NCI-H2227 (cell line): ENCODE results near the gene DTWD1.
"Not testable (repeated sequence)": the region's sequence is repeated elsewhere in the genome, so short reads cannot be mapped to it uniquely, and the experiment has no call there.

Experiments used
- DNase-seq: peaks from one replicate; lab custom pipeline; 2025; ENCODE audit not compliant: unreplicated experiment; lab: John Stamatoyannopoulos, UW

The DTWD1 gene

DNA sequence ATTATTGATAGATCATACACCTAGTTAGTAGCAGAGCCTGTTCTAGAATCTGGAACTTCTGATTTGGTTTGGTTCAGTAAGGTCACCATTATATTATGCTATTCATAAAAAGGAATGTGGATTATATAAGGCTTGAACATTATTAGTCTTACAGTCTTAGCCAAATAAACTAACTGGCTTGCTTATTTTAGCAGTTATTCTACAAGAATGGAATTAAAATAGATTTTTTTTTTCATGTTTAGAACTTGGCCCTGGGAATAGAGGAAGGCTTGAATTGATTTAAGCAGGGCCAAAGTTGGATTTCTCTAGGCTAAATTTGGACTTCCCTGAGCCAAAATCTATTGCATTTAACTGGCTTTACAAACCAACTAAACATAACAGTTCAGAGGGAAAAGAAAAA is 24.4 kb downstream of the DTWD1 start:
- no peak for DNase-seq

DNA sequence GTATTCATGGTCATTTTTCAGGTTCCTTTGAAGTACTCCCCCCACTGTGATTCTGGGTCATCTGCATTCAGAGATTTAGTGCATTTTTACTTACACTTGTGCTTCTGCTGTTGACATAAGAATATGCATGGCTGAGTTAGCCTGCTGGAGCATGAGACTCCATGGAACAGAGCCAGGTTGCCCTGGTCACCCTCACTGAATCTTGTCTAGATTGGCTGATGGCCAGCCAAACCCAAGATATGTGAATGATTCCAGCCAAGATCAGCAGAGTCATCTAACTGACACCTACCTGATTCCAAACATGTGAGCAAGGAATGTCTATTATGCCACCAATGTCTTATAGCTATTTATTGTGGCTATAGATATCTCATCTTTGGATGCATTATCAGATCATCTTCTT is 25.1 kb downstream of the DTWD1 start:
- DNase-seq: no peak

DNA sequence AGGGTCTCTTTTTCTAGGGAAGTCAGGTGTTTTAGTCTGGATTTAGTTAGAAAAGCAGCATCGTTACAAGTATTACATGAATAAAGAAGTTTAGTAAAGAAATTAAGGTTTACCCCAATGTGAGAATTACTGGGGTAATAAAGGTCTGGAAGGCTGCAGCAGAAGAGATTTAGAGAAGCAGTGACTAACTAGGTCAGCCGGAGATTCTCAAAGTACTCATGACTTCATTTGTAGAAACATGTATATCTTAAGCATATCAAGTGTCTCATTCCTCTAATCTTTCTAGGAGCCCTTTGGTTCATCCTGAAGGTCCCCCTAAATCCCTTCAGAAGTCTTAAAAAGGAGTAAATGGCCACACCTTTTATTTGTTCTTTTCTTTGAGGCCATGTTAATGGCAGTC is 26.0 kb downstream of the DTWD1 start:
- no peak for DNase-seq

DNA sequence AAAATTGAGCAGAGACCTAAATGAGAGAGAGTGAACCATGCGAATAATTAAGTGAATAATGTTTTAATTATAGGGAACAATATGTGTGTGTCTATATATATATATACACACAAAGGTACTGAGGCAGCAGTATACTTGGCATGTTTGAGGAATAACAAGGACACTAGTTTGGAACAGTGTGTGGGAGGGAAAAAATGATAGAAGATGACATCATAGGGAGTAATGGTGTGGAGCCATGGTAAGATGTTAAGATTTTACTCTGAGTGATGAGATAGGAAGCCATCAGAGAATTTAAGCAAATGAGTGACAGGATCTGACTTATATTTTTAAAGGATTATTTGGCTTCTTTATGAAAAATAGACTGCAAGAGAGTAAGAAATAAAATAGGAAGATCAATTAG is 29.1 kb downstream of the DTWD1 start:
- DNase-seq: no peak

DNA sequence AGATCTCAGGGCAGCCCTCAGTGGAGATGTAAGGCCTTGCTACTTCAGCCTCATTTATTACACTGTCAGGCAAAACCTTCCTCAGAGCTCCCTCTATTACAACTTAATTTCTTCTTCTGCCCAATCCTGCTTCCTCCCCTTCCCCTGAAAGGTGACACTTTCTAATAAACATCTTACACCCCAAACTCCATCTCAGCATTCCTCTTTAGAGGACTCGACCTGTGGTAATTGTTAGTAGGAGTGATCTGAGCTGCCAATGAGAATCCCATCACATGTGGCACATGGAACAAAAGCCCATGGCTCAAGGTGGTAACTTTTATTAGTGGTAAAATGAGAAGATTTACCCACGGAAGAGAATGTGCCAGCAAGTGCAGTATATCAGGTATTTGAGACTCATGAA is 29.8 kb downstream of the DTWD1 start:
- no peak for DNase-seq

DNA sequence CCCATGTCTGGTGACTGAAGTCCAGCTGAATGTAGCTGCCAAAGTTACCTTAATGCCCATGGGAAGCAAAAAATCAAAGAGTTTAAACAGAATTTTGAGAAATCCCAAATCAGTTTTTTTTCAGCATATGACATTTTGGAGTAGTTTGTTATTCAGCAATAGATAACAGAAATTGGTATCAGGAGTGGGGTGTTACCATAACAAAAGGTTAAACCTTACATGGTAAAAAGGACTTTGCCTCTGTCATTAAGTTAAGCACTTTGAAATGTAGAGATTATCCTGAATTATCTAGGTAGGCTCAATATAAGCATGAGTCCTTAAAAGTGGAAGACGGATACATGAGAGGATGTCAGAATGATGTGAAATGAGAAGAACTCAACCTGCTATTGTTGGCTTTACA is 32.1 kb downstream of the DTWD1 start:
- no peak for DNase-seq

DNA sequence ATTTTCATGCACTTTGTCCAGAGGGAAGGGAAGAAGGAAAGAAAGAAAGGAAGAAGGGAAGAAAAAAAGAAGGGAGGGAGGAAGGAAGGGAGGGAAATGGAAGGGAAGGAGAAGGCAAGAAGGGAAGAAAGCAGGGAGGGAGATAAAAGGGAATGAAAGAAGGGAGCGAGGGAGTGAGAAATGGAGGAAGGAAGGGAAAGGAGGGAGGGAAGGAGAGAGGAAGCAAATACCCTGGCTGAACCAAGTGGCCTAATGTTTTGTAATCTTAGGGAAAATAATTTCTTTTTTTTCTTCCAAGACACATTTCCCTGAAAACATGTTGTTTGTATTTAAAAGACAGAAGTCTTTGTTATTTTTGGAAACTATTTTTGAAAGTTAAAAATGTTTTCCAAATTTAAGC is 35.9 kb downstream of the DTWD1 start:
- no peak for DNase-seq

DNA sequence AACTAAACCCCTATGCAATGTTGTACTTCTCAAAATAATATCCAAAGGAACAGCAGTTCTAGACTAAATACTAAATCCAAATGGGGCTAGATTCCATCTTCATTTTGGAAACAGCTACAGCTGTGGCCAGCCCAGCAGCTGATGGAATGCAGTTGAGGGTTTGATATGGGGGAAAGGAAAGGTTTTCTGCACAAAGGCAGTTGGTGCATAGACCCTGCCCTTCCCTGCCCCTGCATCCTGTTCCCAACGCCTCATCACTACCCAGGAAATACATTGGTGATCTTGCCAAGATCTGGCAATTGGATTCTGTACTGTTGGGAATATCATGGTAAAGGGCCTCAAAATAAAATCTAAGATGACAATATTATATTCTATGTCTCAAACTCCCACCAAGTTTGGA is 43.9 kb downstream of the DTWD1 start:
- no peak for DNase-seq

DNA sequence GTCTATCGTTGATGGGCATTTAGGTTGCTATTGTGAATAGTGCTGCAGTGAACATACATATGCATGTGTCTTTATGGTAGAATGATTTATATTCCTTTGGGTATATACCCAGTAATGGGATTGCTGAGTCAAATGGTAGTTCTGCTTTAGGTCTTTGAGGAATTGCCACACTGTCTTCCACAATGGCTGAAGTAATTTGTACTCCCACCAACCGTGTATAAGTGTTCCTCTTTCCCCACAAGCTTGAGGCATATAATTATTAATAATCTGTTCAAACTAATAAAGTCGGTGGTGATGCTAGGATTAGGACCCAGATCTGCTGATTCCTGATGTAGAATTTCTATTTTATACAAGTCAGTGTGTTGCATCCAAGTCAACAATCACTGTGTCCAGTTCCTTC is 45.6 kb downstream of the DTWD1 start:
- not testable (repeated sequence) for DNase-seq

DNA sequence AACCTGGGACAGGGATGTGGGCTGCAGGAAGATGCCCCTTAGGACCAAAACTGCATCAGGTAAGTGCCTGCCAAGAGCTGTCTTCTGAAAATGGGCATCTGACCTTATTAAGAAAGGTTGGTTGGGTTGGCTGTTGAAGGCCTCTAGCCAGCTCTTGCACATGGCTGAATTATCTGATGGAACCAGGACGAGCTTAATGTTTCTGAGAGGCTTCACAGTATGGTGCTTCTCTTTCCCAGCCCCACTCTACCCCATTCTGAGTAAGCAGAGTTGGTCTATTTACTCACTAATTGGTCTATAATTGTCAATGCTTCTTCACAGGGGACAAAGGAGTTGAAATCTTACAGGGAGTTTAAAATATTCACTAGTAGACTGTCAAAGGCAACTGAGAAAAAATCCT is 48.4 kb downstream of the DTWD1 start:
- DNase-seq: no peak

DNA sequence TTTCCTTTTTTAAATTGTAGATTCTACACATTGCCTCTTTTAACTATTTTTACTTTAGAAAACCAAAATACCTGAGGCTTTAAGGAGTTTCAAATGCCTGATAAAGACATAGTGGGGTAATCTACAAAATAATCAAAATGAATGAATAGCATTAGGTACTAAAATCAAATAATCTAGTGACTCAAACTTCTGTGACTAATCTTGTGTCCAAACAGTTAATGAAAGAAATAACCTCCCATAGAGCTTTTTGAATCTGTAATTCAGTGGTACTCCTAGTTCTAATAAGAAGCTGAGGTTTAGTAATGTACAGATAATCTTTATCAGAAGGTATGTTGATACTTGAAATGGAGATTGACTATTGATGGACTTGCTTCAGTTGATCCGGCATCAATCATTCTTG is 53.0 kb downstream of the DTWD1 start:
- DNase-seq: no peak

DNA sequence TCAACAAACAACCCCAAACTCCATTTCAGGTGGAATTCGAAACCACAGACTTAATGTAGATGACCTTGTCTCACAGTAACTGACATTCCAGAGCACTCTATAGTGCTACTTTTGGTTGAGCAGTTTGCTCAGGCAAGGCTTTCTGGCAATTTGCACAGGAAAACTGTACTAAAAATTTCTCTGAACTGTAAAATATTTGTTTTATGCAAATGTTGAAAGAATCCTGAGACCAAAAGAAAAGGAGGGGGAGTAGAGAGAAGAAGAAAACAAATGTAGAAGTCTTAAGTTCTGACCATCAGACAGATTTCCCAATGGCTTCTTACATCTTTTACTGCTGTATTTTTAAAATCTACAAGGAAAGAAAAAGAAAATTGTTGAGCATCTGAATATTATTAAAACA is 53.5 kb downstream of the DTWD1 start:
- DNase-seq: no peak

DNA sequence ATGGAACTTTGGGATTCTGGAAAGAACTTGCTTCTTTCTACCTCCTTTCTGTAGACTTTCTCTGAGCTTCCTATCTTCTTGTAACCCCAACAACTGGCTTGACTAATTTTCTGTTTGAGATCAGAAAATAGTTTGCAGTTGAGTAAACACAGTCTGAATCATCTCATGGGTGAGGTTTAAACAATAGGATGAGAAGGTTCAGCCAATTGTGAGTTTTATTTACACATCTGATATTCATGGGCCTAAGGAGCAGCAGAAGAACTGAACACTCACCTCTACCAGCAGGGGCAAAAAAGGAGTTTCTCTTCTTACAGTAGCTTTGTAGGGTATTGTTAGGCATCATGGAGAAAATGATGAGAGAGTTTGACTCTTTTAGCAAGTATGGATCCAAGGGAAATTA is 54.2 kb downstream of the DTWD1 start:
- DNase-seq: no peak

DNA sequence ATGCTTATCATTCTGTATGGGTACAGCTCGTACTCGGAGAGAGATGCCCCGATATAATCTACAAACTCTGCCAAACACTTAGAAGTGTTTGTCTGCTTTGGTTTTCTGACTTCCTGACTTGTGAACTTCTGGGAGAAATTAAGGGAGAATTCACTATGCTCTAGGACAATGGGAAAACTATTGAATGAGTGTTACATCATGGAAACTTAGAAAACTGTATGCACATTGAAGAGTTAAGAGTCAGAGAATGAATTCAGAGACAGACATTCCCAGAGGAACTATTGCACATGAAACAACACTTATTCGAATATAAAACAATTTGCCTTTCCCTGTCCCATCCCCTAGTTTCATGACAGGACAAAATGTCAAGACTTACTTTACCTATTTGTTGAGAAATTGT is 57.8 kb downstream of the DTWD1 start:
- no peak for DNase-seq

DNA sequence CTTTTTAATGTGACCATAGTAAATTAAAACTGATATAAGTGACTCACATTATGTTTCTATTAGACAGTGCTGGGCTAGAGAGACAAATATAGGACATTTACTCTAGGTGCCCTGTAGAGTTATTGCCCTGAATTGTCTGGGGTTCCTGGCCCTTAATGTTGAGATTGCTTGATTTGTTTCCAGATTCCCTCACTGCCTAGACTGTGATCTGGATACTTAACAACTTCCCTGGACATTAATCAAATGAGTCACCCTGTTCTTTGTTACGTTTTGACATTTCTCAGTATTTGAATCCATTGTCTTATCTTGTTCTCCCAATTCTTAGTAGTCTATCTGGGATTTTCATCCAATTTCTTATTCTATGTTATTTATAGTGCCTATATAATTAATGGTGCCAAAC is 65.8 kb downstream of the DTWD1 start:
- DNase-seq: no peak

DNA sequence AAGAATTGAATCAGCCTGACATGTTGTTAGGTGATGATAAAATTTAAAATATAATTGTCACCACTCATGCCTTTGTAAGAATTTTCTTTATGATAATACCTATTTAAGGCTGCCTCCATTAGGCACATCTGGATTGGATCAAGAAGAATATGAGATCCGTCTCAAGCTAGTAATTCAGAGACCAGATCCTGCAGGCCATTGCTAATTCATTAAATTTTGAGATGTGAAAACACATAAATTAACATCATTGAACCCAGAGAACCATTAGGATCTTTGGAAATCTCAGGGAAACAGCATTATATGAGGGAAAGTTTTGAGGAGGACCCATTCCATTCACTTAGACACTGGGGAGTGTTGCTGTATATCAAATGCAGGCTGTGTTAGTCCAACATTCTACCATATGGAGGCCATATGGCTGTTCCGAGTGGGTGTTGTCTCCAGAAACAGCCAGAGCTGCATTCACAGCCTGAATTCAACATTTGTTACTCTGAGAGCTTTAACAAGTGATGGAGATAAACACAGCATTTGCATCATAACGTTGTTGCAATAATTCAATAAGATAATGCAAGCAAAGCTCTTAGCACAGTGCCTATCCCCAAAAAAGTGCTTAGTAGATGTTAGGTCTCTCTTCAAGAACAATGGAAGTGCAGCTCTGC is 67.4 kb downstream of the DTWD1 start:
- no peak for DNase-seq

DNA sequence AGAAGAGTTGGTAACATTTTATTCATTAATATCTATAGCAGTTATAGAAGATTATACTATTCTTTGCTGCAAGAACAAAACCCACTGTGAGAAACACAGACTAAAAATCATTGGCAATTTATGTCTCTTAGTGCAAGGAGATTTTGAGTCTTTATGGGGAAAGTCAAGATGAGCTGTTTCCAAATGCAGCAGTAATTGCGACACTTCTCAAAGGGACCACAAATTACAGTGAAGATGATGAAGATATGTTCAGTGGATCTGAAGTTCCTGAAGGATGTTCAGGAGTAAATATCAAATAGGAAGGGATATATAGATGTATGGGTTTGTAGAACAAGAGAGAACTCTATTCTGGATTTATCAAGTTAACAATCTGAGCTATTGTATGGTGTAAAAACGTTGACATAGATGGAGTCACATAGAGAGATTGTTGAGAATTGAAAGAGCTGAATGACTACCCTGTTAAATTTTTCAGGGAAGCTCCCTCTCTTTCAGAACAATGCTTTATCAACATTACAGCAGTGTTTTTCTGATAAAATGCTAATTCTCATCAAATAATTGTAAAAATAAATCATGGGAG is 71.8 kb downstream of the DTWD1 start:
- DNase-seq: no peak

DNA sequence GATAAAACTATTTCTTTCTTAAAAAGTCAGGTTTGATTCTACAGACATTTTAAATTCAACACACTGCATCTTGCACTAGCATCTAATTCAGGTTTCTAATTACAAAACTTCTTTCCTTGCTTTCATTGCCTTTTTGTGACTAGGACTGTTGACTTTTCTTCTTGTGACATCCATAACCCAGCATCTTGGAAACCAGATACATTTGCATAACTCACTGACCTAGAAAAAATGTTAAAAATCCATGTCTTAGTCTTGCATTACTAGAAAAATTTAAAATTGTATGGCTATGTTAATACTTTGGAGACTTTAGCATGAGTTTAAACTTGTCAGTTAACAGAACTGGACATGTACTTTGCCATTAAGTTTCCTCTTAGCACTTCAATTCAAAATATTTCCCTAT is 72.7 kb downstream of the DTWD1 start:
- DNase-seq: no peak

DNA sequence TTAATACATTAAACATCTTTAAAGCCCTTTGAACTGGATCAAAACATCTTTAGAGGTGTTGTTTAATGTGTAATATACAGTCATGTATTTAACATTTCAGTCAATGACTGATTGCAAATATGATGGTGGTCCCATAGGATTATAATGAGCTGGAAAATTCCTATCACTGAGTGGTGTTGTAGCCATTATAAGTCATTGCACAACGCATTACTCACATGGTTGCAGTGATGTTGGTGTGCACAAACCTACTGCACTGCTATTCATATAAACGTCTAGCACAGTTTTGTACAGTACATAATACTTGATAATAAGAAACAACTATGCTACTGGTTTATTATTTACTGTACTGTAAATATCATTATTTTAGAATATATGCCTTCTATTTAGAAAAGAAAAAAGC is 75.6 kb downstream of the DTWD1 start:
- DNase-seq: no peak

DNA sequence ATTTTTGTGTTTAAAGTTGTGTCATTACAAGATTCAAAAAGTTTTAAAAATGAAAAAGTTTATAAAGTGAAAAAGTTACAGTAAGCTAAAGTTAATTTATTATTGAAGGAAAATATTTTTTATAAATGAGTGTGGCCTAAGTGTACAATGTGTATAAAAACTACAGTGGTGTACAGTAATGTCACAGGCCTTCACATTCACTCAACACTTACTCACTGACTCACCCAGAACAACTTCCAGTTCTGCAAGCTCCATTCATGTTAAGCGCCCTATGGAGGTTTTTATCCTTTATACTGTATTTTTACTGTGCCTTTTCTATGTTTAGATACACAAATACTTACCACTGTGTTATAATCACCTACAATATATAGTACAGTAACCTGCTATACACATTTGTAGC is 76.3 kb downstream of the DTWD1 start:
- DNase-seq: no peak

DNA sequence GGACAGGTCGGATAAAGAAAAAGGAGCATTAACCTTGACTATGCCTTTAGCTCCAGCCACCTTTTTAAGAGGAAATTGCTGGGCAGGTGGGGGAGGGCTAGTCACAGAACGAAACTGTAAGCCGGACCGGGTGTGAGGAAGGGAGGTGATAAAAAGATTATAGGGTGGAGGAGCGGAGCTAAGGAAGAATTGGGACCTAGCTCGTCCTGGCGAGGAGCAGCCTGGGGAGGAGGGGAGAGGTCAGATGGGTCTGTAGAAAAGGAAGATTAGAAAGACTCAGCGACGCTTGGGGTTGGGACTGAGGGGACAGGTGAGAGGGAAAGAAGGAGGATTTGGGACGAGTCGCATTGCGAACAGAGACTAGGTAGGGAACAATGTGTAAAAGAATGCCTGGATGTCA is 82.1 kb downstream of the DTWD1 start:
- DNase-seq: not testable (repeated sequence)
